GM12864 (cell line): Measurements from ENCODE around the gene LRRC73.

Source experiments
- DNase-seq: peaks from one replicate; pipeline ENCODE4 v3.0.0-alpha.2; 2011; ENCODE audit warnings: low read depth
- H3K4me3 ChIP-seq: 2 replicates; pipeline ENCODE4 v1.5.1; 2011; ENCODE audit warnings: mild to moderate bottlenecking, low read depth, low read length, control low read depth
- CTCF ChIP-seq: IDR thresholded peaks from 2 replicates; pipeline ENCODE4 v1.5.1; 2011; ENCODE audit warnings: low read depth, mild to moderate bottlenecking, moderate library complexity, low read length, control low read depth, inconsistent platforms; ENCODE audit errors: missing control alignments

LRRC73 gene

DNA sequence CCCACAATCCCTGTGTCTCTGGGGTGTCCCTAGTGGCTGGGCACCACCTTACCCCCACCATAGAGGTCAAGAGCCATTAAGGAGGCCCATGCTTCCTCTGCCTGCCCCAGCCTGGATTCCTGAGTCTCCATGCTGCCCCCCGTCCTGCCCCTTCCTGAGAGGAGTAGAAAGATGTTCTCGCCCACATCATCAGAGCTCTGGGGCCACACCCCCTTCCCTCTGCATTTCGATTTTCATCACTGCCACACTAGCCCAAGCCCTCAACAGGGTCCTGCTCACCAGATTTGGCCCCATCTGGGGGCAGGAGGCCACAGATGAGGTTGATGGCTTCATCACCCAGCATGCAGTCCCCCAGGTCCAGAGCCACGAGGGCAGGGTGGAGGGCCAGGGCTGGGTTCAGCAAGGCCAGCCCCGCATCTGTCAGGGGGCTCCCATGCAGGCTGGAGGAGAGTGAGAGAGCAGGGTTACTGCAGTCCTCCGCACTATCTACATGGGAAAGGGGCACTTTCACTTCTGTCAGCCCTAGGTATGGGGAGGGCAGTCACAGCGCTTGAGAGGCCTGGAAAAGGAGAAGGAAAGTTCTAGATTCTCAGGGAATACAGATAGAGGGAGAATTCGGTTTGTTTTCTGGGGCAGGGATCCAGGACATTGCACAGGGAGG lies 1.5 kb downstream of the LRRC73 start:
- no peak for DNase-seq
- H3K4me3 ChIP-seq = no peak overlapping the region

GRCh38 chr6:43506667-43507471 lies 3.3 kb downstream of the LRRC73 start:
- DNase-seq = peak; percentile 58
- H3K4me3 ChIP-seq = no peak overlapping the region
- peak; percentile 97 for TF ChIP-seq CTCF

More for the DNA sequence above, 1.5 kb downstream of the LRRC73 start:
- TF ChIP-seq CTCF = no peak

DNA sequence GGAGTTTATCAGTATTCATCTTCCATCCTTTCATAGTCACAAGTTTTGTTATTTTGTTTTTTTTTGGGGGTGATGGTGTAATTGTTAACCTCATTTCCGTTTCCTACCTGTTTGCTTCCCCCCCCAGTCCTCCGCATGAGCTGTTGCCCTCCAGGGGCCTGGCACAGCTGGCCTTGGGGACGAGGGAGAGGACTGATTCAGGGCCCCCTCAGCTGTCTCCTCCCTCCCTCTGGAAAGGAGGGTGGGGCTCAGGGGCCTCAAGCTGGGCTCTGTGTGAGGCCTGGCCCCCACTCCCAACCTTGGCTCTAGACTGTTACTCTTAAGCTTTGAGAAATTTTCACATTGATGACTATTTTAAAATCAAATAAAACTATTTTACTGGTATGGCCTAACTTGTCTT lies 4.0 kb downstream of the LRRC73 start:
- no peak for TF ChIP-seq CTCF
- no peak for DNase-seq
- no peak overlapping the region for H3K4me3 ChIP-seq

DNA sequence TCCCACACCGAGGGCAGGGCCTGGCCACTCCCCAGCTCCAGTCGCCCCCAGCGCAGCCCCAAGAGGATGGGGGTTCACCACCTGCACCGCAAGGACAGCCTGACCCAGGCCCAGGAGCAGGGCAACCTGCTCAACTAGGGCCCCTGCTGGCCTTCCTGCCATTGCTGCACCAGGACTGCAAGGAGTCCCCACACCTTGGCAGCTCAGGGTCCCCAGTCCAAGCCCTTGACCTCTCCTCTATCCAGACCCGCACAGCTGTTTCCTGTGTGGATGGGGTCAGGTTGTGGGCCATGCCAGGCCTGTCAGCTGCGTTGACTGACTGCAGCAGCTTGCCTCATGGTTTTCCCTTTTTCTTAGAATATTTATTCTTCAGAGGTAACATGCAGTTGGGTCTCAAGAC lies 4.4 kb downstream of the LRRC73 start:
- no peak for TF ChIP-seq CTCF
- DNase-seq = no peak
- no peak overlapping the region for H3K4me3 ChIP-seq

DNA sequence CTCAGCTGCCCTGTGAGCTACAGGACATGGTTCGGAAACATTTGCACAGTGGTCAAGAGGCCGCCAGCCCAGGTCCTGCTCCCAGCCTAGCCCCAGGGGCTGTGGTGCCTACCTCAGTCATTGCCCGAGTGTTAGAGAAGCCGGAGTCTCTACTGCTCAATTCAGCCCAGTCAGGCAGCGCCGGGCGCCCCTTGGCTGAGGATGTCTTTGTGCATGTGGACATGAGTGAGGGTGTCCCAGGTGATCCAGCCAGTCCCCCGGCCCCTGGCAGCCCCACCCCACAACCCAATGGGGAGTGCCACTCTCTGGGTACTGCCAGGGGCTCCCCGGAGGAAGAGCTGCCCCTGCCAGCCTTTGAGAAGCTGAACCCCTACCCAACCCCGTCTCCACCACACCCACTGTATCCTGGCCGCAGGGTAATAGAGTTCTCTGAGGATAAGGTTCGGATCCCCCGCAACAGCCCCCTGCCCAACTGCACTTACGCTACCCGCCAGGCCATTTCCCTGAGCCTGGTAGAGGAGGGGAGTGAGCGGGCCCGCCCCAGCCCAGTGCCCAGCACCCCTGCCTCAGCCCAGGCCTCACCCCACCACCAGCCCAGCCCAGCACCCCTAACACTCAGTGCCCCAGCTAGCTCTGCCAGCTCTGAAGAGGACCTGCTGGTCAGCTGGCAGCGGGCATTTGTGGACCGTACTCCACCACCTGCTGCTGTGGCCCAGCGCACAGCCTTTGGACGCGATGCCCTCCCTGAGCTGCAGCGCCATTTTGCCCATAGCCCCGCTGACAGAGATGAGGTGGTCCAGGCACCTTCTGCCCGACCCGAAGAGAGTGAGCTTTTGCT lies 5.2 kb downstream of the LRRC73 start:
- TF ChIP-seq CTCF = no peak
- H3K4me3 ChIP-seq = no peak overlapping the region
- no peak for DNase-seq

DNA sequence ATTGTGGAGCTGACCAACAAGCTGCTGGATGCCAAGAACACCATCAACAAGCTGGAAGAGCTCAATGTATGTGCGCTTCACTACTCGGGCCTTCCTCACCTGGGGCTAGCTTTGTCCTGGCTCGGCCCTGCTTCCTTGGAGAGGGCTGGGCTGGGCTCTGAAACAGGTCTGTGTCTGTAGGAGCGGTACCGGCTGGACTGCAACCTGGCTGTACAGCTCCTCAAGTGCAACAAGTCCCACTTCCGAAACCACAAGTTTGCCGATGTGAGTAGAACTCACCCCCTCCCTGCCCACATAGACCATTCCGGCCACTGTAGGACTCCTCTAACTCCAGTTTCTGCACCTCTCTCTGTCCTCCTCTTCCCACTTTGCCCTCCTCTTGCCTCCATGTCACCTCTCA lies 6.7 kb downstream of the LRRC73 start:
- DNase-seq = no peak
- no peak overlapping the region for H3K4me3 ChIP-seq
- no peak for TF ChIP-seq CTCF
